MM.1S (cell line): ENCODE results near the gene MYBPC1.

Source experiments
- DNase-seq: peaks from one replicate; pipeline ENCODE4 v3.0.0-alpha.2; 2015
- H2AFZ ChIP-seq: fragments of 300-600 bp; sonication (generic); 2 replicates; pipeline ENCODE4 v1.6.0; 2016; ENCODE audit warnings: antibody characterized with exemption, low read length
- H3F3A ChIP-seq: fragments of 300-600 bp; sonication (generic); 2 replicates; pipeline ENCODE4 v1.6.1; 2016; ENCODE audit warnings: mild to moderate bottlenecking, antibody characterized with exemption, low read length, moderate library complexity, mixed read lengths; ENCODE audit not compliant: insufficient read depth
- H3K27ac ChIP-seq: fragments of 300-600 bp; sonication (generic); 2 replicates; pipeline ENCODE4 v1.5.1; 2016; ENCODE audit warnings: mild to moderate bottlenecking, low read length
- H3K27me3 ChIP-seq: fragments of 300-600 bp; sonication (generic); replicated peaks from 2 replicates; pipeline ENCODE4 v1.6.0; 2016; ENCODE audit warnings: low read length; ENCODE audit not compliant: insufficient read depth
- H3K36me3 ChIP-seq: fragments of 300-600 bp; sonication (generic); replicated peaks from 2 replicates; pipeline ENCODE4 v1.6.1; 2016; ENCODE audit warnings: mild to moderate bottlenecking, low read length, mixed read lengths; ENCODE audit not compliant: insufficient read depth
- H3K4me1 ChIP-seq: fragments of 300-600 bp; sonication (generic); 2 replicates; pipeline ENCODE4 v1.6.1; 2016; ENCODE audit warnings: low read length, mixed read lengths
- H3K4me2 ChIP-seq: fragments of 300-600 bp; sonication (generic); 2 replicates; pipeline ENCODE4 v1.6.0; 2016; ENCODE audit warnings: low read depth, low read length
- H3K4me3 ChIP-seq: fragments of 300-600 bp; sonication (generic); 2 replicates; pipeline ENCODE4 v1.5.1; 2016; ENCODE audit warnings: low read length, mixed read lengths
- H3K79me2 ChIP-seq: fragments of 300-600 bp; sonication (generic); 2 replicates; pipeline ENCODE4 v1.6.1; 2016; ENCODE audit warnings: mixed run types, low read length, mixed read lengths
- H3K9ac ChIP-seq: fragments of 300-600 bp; sonication (generic); 2 replicates; pipeline ENCODE4 v1.6.1; 2016; ENCODE audit warnings: low read length, mixed read lengths
- H3K9me2 ChIP-seq: fragments of 300-600 bp; sonication (generic); replicated peaks from 2 replicates; pipeline ENCODE4 v1.6.1; 2016; ENCODE audit warnings: mild to moderate bottlenecking, low read length, mixed read lengths; ENCODE audit not compliant: insufficient read depth
- H3K9me3 ChIP-seq: fragments of 300-600 bp; sonication (generic); replicated peaks from 2 replicates; pipeline ENCODE4 v1.6.1; 2016; ENCODE audit warnings: mild to moderate bottlenecking, low read length, mixed read lengths; ENCODE audit not compliant: insufficient read depth
- H4K20me1 ChIP-seq: fragments of 300-600 bp; sonication (generic); 2 replicates; pipeline ENCODE4 v1.6.1; 2016; ENCODE audit warnings: mild to moderate bottlenecking, low read length, moderate library complexity, mixed read lengths; ENCODE audit not compliant: insufficient read depth
- CTCF ChIP-seq: fragments of 300-600 bp; sonication (generic); IDR thresholded peaks from 2 replicates; pipeline ENCODE4 v1.5.1; 2016; ENCODE audit warnings: antibody characterized with exemption, low read length, mixed read lengths
- EZH2 ChIP-seq: fragments of 300-600 bp; sonication (generic); optimal IDR thresholded peaks from 2 replicates; pipeline ENCODE3; 2017; ENCODE audit warnings: low read depth, mild to moderate bottlenecking, antibody characterized with exemption, low read length, mixed read lengths
- EZH2phosphoT487 ChIP-seq: fragments of 300-600 bp; sonication (generic); IDR thresholded peaks from 2 replicates; pipeline ENCODE4 v1.6.1; 2018; ENCODE audit warnings: antibody characterized with exemption, low read length

The MYBPC1 gene

GRCh38 chr12:101642115-101643067 is 47.6 kb downstream of the MYBPC1 start:
- no peak for DNase-seq
- no peak overlapping the region for H3K4me3 ChIP-seq

GRCh38 chr12:101647711-101648110 is 52.9 kb downstream of the MYBPC1 start:
- DNase-seq: no peak
- no peak overlapping the region for H3K4me2 ChIP-seq

More at GRCh38 chr12:101642115-101643067, 47.6 kb downstream of the MYBPC1 start:
- no peaks in the 10 kb centered on the region for H3K27me3 ChIP-seq
- no peaks in the 10 kb centered on the region for H3K36me3 ChIP-seq
- H3K4me1 ChIP-seq: no peaks in the 10 kb centered on the region
- TF ChIP-seq EZH2phosphoT487 (no peak), EZH2 (no peak), CTCF (no peak)
- no peak overlapping the region for H3K27ac ChIP-seq
- no peak overlapping the region for H3K9ac ChIP-seq
- no peaks in the 10 kb centered on the region for H4K20me1 ChIP-seq
- no peaks in the 10 kb centered on the region for H3K9me3 ChIP-seq
- H3K79me2 ChIP-seq: no peaks in the 10 kb centered on the region
- no peaks in the 10 kb centered on the region for H3K9me2 ChIP-seq
- H3F3A ChIP-seq: no peaks in the 10 kb centered on the region
- no peak overlapping the region for H2AFZ ChIP-seq
- H3K4me2 ChIP-seq: no peak overlapping the region

GRCh38 chr12:101648195-101648594 is 53.4 kb downstream of the MYBPC1 start:
- Histone ChIP-seq H2AFZ (no peak overlapping the region), H3K27me3 (no peaks in the 10 kb centered on the region), H3K36me3 (no peaks in the 10 kb centered on the region), H3K79me2 (no peaks in the 10 kb centered on the region), H4K20me1 (no peaks in the 10 kb centered on the region), H3K9me2 (no peaks in the 10 kb centered on the region), H3K9ac (no peak overlapping the region), H3K4me1 (no peaks in the 10 kb centered on the region), H3K9me3 (no peaks in the 10 kb centered on the region), H3K4me3 (no peak overlapping the region), H3K27ac (no peak overlapping the region), H3K4me2 (no peak overlapping the region), H3F3A (no peaks in the 10 kb centered on the region)
- no peak for DNase-seq
- TF ChIP-seq EZH2 (no peak), CTCF (no peak), EZH2phosphoT487 (no peak)

More at GRCh38 chr12:101647711-101648110, 52.9 kb downstream of the MYBPC1 start:
- no peak overlapping the region for H2AFZ ChIP-seq
- no peaks in the 10 kb centered on the region for H3K36me3 ChIP-seq
- H3K79me2 ChIP-seq: no peaks in the 10 kb centered on the region
- H3K9ac ChIP-seq: no peak overlapping the region
- H4K20me1 ChIP-seq: no peaks in the 10 kb centered on the region
- H3K9me3 ChIP-seq: no peaks in the 10 kb centered on the region
- no peak overlapping the region for H3K4me3 ChIP-seq
- H3K27ac ChIP-seq: no peak overlapping the region
- no peaks in the 10 kb centered on the region for H3K27me3 ChIP-seq
- H3K4me1 ChIP-seq: no peaks in the 10 kb centered on the region
- H3K9me2 ChIP-seq: no peaks in the 10 kb centered on the region
- no peaks in the 10 kb centered on the region for H3F3A ChIP-seq
- TF ChIP-seq EZH2phosphoT487 (no peak), CTCF (no peak), EZH2 (no peak)
